ENCODE measurements around the gene NCAM1.

DNA sequence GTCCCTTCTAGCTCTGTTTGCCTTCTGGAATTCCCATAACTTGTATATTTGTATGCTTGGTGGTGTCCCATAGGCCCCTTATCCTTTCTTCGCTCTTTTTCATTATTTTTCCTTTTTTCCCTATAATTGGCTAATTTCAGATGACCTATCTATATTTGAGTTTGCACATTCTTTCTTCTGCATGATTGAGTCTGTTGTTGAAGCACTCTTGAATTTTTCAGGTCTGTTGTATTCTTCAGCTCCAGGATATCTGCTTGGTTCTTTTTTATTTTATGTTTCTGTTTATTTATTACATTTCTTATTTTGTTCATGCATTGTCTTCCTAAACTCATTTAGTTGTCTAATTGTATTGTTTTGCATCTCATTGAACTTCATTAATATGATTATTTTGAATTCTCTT lies 28.0 kb downstream of the NCAM1 start:
- TF ChIP-seq, protein P1, sequence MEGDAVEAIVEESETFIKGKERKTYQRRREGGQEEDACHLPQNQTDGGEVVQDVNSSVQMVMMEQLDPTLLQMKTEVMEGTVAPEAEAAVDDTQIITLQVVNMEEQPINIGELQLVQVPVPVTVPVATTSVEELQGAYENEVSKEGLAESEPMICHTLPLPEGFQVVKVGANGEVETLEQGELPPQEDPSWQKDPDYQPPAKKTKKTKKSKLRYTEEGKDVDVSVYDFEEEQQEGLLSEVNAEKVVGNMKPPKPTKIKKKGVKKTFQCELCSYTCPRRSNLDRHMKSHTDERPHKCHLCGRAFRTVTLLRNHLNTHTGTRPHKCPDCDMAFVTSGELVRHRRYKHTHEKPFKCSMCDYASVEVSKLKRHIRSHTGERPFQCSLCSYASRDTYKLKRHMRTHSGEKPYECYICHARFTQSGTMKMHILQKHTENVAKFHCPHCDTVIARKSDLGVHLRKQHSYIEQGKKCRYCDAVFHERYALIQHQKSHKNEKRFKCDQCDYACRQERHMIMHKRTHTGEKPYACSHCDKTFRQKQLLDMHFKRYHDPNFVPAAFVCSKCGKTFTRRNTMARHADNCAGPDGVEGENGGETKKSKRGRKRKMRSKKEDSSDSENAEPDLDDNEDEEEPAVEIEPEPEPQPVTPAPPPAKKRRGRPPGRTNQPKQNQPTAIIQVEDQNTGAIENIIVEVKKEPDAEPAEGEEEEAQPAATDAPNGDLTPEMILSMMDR (conservative IDR thresholded peaks at IDR 0.05 in 1 of 2, IDR thresholded peaks at IDR 0.05 in 1 of 2; ENCODE audit: low read depth in 1 of 2, low read length in 2 of 2) = no peak
- TF ChIP-seq EZH2 (IDR thresholded peaks at IDR 0.05; ENCODE audit: low read length, missing control alignments) = no peak

Data from fibroblast of lung (primary cell).